KOPT-K1 (cell line): ENCODE data around the gene RPTOR.
"Not testable (repeated sequence)": the region's sequence is repeated elsewhere in the genome, so short reads cannot be mapped to it uniquely, and the experiment has no call there.

Experiments used
- H3K27ac ChIP-seq: fragments of 200-600 bp; sonication (generic); 2 replicates; pipeline ENCODE4 v1.5.1; 2016; ENCODE audit warnings: antibody characterized with exemption, mild to moderate bottlenecking, low read depth, low read length; ENCODE audit not compliant: poor library complexity, severe bottlenecking
- H3K36me3 ChIP-seq: fragments of 200-600 bp; sonication (generic); 2 replicates; pipeline ENCODE4 v1.5.1; 2017; ENCODE audit warnings: antibody characterized with exemption, mild to moderate bottlenecking, low read length, moderate library complexity; ENCODE audit not compliant: insufficient read depth
- H3K9me3 ChIP-seq: fragments of 200-600 bp; sonication (generic); 2 replicates; pipeline ENCODE4 v1.5.1; 2017; ENCODE audit warnings: antibody characterized with exemption, low read length, mild to moderate bottlenecking; ENCODE audit not compliant: insufficient read depth, poor library complexity, severe bottlenecking

Gene RPTOR

GRCh38 chr17:80866050-80866793, 321.6 kb downstream of the RPTOR start:
- Histone ChIP-seq H3K9me3 (no peaks in the 10 kb centered on the region), H3K27ac (peak overlapping the region; percentile 5), H3K36me3 (peaks cover 31% of the 10 kb centered on the region)

- H3K36me3 ChIP-seq = peaks cover 21% of the 10 kb centered on the region
- no peaks in the 10 kb centered on the region for H3K9me3 ChIP-seq
- peak overlapping the region; percentile 3 for H3K27ac ChIP-seq
These were observed 323.5 kb downstream of the RPTOR start for GRCh38 chr17:80868022-80868609.

GRCh38 chr17:80869481-80870145, 325.0 kb downstream of the RPTOR start:
- Histone ChIP-seq H3K9me3 (no peaks in the 10 kb centered on the region), H3K36me3 (peaks cover 25% of the 10 kb centered on the region), H3K27ac (peak overlapping the region; percentile 75)

- peak overlapping the region; percentile 75 for H3K27ac ChIP-seq
- H3K36me3 ChIP-seq = peaks cover 29% of the 10 kb centered on the region
- no peaks in the 10 kb centered on the region for H3K9me3 ChIP-seq
These were observed 325.8 kb downstream of the RPTOR start for GRCh38 chr17:80870401-80870800.

- H3K9me3 ChIP-seq = no peaks in the 10 kb centered on the region
- peak overlapping the region; percentile 75 for H3K27ac ChIP-seq
- peaks cover 31% of the 10 kb centered on the region for H3K36me3 ChIP-seq
These were observed 326.7 kb downstream of the RPTOR start for GRCh38 chr17:80871341-80871740.

GRCh38 chr17:80872001-80872500, 327.4 kb downstream of the RPTOR start:
- H3K36me3 ChIP-seq = peaks cover 29% of the 10 kb centered on the region
- peak overlapping the region; percentile 75 for H3K27ac ChIP-seq
- H3K9me3 ChIP-seq = no peaks in the 10 kb centered on the region

- H3K36me3 ChIP-seq = peaks cover 35% of the 10 kb centered on the region
- no peaks in the 10 kb centered on the region for H3K9me3 ChIP-seq
- peak overlapping the region; percentile 75 for H3K27ac ChIP-seq
These were observed 328.1 kb downstream of the RPTOR start for GRCh38 chr17:80872501-80873306.

GRCh38 chr17:80873307-80873951, 328.8 kb downstream of the RPTOR start:
- peak overlapping the region; percentile 75 for H3K27ac ChIP-seq
- H3K36me3 ChIP-seq = peaks cover 39% of the 10 kb centered on the region
- no peaks in the 10 kb centered on the region for H3K9me3 ChIP-seq

GRCh38 chr17:80874866-80875445, 330.3 kb downstream of the RPTOR start:
- Histone ChIP-seq H3K9me3 (no peaks in the 10 kb centered on the region), H3K36me3 (peaks cover 52% of the 10 kb centered on the region), H3K27ac (no peak overlapping the region)

- not testable (repeated sequence) for H3K27ac ChIP-seq, H3K9me3 ChIP-seq
- peaks cover 58% of the 10 kb centered on the region for H3K36me3 ChIP-seq
These were observed 330.9 kb downstream of the RPTOR start for GRCh38 chr17:80875480-80875995.

GRCh38 chr17:80876456-80876949, 331.9 kb downstream of the RPTOR start:
- H3K27ac ChIP-seq = peak overlapping the region; percentile 27
- not testable (repeated sequence) for H3K9me3 ChIP-seq
- peaks cover 66% of the 10 kb centered on the region for H3K36me3 ChIP-seq

- no peaks in the 10 kb centered on the region for H3K9me3 ChIP-seq
- peaks cover 73% of the 10 kb centered on the region for H3K36me3 ChIP-seq
- H3K27ac ChIP-seq = peak overlapping the region; percentile 27
These were observed 332.5 kb downstream of the RPTOR start for GRCh38 chr17:80876950-80877728.

- H3K36me3 ChIP-seq = peaks cover 79% of the 10 kb centered on the region
- H3K27ac ChIP-seq = peak overlapping the region; percentile 27
- no peaks in the 10 kb centered on the region for H3K9me3 ChIP-seq
These were observed 333.2 kb downstream of the RPTOR start for GRCh38 chr17:80877729-80878303.
